Testis (tissue), 2 donors: Measurements from ENCODE around the gene LRP2BP.

Experiments used
- CTCF ChIP-seq, 3 experiments: fragments of 450-650 bp in 2 of 3; fragments of 200-600 bp in 1 of 3; sonication (generic) in 1 of 3; IDR thresholded peaks; one replicate each; pipeline ENCODE4 v1.5.1; 2016 to 2019; ENCODE audit warnings: antibody characterized with exemption in 3 of 3, mild to moderate bottlenecking in 2 of 3, moderate library complexity in 1 of 3
- POLR2A ChIP-seq: fragments of 450-650 bp; IDR thresholded peaks from one replicate; pipeline ENCODE4 v1.6.1; 2017; ENCODE audit warnings: antibody characterized with exemption, mild to moderate bottlenecking, moderate library complexity

- no peak for TF ChIP-seq CTCF (IDR thresholded peaks at IDR 0.05)
- TF ChIP-seq POLR2A = no peak
These were observed 24.0 kb downstream of the LRP2BP start for GRCh38 chr4:185371702-185372101.
